HEK293 (cell line): ENCODE measurements around the gene AGO3.

ENCODE experiments used
- YY1 ChIP-seq: fragments of 450-650 bp; formaldehyde crosslinking; IDR thresholded peaks from 2 replicates; pipeline ENCODE4 v1.5.1; 2018; ENCODE audit warnings: missing biosample characterization, missing genetic modification characterization
- ZNF639 ChIP-seq: fragments of 450-650 bp; formaldehyde crosslinking; IDR thresholded peaks from 2 replicates; pipeline ENCODE4 v1.5.1; 2016; ENCODE audit warnings: missing biosample characterization, missing genetic modification characterization
- ZNF792 ChIP-seq: fragments of 450-650 bp; formaldehyde crosslinking; IDR thresholded peaks from 2 replicates; pipeline ENCODE4 v1.5.1; 2016; ENCODE audit warnings: missing biosample characterization, missing genetic modification characterization

GRCh38 chr1:35883635-35884101, 47.2 kb upstream of the AGO3 start:
- TF ChIP-seq ZNF792 (tag by site-specific recombination) (no peak), YY1 (no peak), ZNF639 (tag by site-specific recombination) (no peak)
